Activated effector memory CD4-positive, alpha-beta T cell treated with Interleukin-2 at 50 U/mL for 16 hours (primary cell): ENCODE measurements around the gene FIGN.

Experiments
- DNase-seq: peaks from one replicate; pipeline ENCODE4 v3.0.0-alpha.2; 2020

Gene FIGN

DNA sequence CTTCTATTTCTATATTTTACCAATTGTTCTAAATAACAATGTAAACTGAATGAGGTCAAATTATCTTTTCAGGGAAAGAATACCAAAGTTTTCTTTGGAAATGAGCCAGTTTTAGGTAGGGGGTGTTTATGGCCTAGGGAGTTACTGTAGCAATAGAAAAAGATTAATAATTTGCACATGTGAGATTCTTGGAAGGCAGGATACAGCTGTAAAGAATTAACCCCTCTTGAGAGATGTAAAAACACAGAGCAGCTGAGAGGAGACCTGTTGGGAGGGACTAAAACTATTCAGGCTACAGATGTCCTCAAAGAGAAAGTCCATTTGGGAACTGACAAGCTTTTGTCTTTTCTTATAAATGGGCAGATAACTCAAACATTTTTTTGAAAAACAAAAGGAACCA is 182.2 kb downstream of the FIGN start:
- DNase-seq, result no peak

GRCh38 chr2:163552758-163553157 is 183.1 kb downstream of the FIGN start:
- DNase-seq, result no peak

GRCh38 chr2:163551616-163552373 is 184.0 kb downstream of the FIGN start:
- no peak for DNase-seq

GRCh38 chr2:163548970-163549369 is 186.8 kb downstream of the FIGN start:
- DNase-seq, result no peak
